HG02623 (cell line): Measurements from ENCODE around the gene HSPB9.
"Not testable (repeated sequence)": the region's sequence is repeated elsewhere in the genome, so short reads cannot be mapped to it uniquely, and the experiment has no call there.

Experiments used
- ATAC-seq: cut with Tn5 transposase; IDR thresholded peaks from one replicate; pipeline ENCODE4 v1.9.1; 2021; ENCODE audit warnings: moderate library complexity; ENCODE audit not compliant: unreplicated experiment

The HSPB9 gene

GRCh38 chr17:42141382-42141781 lies 18.8 kb downstream of the HSPB9 start:
- ATAC-seq, result no peak

GRCh38 chr17:42142371-42142896 lies 19.8 kb downstream of the HSPB9 start:
- no peak for ATAC-seq

- not testable (repeated sequence) for ATAC-seq
Observed at GRCh38 chr17:42143138-42143537, 20.5 kb downstream of the HSPB9 start.

- no peak for ATAC-seq
Observed at GRCh38 chr17:42146911-42147607, 24.5 kb downstream of the HSPB9 start.

- no peak for ATAC-seq
Observed at GRCh38 chr17:42153919-42154742, 31.5 kb downstream of the HSPB9 start.

GRCh38 chr17:42155614-42156045 lies 33.0 kb downstream of the HSPB9 start:
- ATAC-seq, result no peak

GRCh38 chr17:42159796-42160530 lies 37.4 kb downstream of the HSPB9 start:
- no peak for ATAC-seq

DNA sequence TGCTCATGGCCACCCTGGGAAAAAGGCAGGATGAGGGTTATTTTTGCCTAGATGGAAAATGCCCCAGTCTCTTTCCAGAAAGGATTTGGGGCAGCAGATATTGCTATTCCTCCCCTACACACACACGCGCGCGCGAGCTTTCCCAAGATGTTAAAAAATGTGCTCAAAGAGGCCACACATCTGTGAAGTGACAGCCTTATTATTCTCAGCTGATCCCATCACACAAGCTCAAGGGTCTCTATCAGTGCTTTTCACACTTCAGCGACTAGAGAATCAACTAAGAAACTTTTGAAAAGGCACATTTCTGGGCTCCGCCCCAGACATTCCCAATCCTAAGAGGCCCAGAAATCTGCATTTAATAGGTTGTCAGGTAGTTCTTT lies 37.9 kb downstream of the HSPB9 start:
- ATAC-seq, result no peak

- ATAC-seq, result no peak
Observed at GRCh38 chr17:42163113-42163512, 40.5 kb downstream of the HSPB9 start.

DNA sequence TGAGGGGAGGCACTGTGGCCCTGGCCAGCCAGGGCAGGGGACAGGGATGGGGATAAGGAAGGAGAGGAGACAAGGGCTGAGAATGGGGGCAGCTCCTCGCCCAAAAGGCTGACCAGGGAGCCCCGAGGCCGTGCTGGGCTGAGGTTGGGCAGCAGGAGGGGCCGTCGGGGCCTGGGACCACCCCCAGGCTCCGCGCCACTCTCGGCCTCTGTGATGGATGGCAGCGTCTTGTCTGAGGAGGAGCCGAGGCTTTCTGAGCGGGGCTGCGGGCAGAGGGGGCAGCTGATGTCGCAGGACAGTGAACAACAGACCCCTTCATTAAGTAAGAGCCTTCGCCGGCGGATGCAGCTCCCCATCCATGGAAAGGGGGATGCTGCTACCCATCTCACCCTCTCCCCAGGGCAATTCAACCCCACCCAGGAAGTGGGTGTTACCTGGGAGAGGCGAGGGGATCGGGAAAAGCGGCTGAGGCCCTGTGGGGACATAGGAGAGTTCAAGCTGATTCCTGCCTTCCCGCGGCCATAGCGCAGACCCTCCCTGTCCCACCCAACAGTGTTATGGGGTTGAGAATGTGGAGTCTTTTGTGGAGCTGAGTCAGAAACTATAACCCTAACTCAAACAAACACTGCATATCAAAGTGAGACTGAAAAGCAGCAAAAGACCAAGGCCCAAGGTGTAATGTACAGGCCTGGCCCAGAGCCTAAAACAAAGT lies 41.2 kb downstream of the HSPB9 start:
- ATAC-seq, result no peak

GRCh38 chr17:42165751-42166150 lies 43.1 kb downstream of the HSPB9 start:
- ATAC-seq, result no peak

GRCh38 chr17:42166196-42166763 lies 43.7 kb downstream of the HSPB9 start:
- no peak for ATAC-seq

DNA sequence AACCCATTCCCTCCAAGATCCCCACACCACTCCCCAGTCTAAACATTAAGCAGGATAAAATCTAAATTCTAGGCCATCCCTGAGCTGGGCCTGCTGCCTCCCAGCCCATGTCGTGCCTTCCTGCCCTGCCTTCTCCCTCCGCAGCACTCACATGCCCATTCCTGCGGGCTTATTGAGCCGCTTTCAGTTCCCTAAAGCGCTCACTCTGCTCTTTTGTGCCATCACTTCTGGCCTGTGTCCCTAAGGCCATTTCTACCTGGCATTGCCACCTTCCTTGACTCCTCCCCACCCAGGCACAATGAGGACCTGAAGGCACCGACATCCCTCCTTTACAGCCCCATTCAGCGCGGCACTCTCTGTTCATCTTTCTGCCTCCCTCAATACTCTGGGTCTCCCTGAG lies 45.2 kb downstream of the HSPB9 start:
- no peak for ATAC-seq

DNA sequence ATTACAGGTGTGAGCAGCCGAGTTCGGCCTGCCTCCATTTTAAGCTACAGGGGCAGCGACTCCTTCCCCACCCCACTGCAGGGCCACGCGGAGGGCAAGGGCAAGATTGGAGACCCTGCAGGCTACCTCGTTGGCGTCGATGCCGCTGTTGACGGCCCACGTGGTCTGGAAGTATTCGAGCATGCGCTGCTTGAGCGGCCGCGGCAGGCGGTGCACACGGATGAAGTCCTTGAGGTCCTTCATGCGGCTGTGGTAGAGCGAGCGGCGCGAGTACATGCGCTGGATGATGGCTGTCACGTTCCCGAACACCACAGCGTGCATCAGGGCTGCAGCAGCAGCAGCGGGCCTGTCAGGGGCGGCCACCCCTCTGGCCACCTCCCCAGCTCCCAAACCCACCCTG lies 46.7 kb downstream of the HSPB9 start:
- no peak for ATAC-seq

DNA sequence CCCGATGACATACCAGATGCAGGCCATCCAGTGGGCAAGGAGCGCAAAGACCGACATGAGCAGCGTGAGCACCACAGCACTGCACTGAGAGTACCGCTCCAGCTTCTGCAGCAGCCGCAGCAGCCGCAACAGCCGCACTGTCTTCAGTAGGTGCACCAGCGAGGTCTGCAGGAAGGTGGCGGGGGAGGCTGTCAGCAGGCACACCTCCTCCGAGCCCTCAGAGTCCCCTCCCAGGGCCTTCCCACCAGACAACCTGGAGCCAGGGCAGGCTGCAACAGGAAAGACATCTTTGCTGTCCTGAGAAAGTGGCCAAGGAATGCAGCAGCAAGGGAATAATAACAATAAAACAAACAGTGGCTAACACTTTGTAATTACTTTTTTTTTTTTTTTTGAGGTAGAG lies 49.2 kb downstream of the HSPB9 start:
- no peak for ATAC-seq
